Measurements from ENCODE around the gene SPEM3. TPM values are rescaled to one million over a fixed set of nuclear protein-coding genes. Genes with fewer than 3 reads are reported as not detected.

Gene SPEM3
- total and polyA plus RNA-seq, 2 of the 13 experiments (the other 11 are each of a cell fraction or from before 2014, with no cell fraction given), result not detected

DNA sequence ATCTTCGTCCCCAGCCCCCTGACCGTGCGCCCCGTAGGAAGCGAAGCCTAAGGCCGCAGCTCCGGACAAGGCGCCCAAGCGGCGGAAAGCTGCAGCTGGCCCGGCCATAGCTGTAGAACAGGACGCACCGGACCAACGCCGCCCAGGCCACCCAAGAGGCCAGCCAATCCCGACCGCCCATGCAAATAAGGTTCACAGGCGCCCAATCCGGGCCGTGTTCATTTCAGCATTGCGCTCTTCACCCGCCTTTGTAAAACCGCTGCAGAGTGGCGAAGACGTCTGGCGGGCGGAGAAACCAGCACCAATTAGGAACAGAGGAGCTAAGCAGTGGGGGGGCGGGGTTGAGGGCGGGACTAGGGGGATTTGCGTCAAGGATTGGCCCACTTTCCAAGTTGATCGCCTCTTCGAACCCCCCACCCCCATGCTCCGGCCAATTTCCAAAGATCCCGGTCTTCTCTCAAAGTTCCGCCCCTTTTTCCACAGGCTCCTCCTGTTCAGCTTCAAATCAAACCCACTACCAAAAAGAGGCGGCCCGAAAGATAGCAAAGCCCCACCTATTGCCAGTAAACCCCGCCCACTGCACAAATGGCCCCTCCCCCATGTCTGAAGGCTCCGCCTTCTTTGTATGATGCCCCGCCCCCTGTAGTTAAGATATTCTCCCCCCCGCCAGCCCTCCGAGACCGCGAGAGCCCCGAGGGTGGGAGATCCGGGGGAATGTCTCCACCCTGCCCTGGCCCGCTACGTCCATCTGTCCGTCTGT, 24.5 kb upstream of the SPEM3 start, which contains the start of gene TMEM256 (continued):
- TF ChIP-seq, protein P1, sequence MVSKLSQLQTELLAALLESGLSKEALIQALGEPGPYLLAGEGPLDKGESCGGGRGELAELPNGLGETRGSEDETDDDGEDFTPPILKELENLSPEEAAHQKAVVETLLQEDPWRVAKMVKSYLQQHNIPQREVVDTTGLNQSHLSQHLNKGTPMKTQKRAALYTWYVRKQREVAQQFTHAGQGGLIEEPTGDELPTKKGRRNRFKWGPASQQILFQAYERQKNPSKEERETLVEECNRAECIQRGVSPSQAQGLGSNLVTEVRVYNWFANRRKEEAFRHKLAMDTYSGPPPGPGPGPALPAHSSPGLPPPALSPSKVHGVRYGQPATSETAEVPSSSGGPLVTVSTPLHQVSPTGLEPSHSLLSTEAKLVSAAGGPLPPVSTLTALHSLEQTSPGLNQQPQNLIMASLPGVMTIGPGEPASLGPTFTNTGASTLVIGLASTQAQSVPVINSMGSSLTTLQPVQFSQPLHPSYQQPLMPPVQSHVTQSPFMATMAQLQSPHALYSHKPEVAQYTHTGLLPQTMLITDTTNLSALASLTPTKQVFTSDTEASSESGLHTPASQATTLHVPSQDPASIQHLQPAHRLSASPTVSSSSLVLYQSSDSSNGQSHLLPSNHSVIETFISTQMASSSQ (IDR thresholded peaks at IDR 0.05; ENCODE audit: low read depth), result 0 out of 2 replicates have a peak, but pooled peaks have one; percentile 9
- TF ChIP-seq, protein P1 (CRISPR knock-in tag; IDR thresholded peaks at IDR 0.05; ENCODE audit: borderline replicate concordance), result no peak
- TF ChIP-seq KMT2B (CRISPR knock-in tag; IDR thresholded peaks at IDR 0.05) (0 out of 2 replicates have a peak, but pooled peaks have one; percentile 37), AHR (CRISPR knock-in tag; IDR thresholded peaks at IDR 0.05) (no peak), NFATC3 (CRISPR knock-in tag; IDR thresholded peaks at IDR 0.05) (no peak), ZNF274 (CRISPR knock-in tag; IDR thresholded peaks at IDR 0.05) (peak; percentile 76; the same call in 1 of the 2 replicates), ARNT2 (CRISPR knock-in tag; IDR thresholded peaks at IDR 0.05; ENCODE audit: low read depth) (no peak; the same call in 1 of the 2 replicates), ZNF614 (CRISPR knock-in tag; IDR thresholded peaks at IDR 0.05; ENCODE audit: borderline replicate concordance) (no peak), ZNF264 (CRISPR knock-in tag; IDR thresholded peaks at IDR 0.05) (0 out of 2 replicates have a peak, but pooled peaks have one; percentile 40), ZNF292 (CRISPR knock-in tag; IDR thresholded peaks at IDR 0.05; ENCODE audit: borderline replicate concordance, low read depth) (no peak), FLYWCH1 (CRISPR knock-in tag; IDR thresholded peaks at IDR 0.05) (no peak), CBX1 (IDR thresholded peaks at IDR 0.05; ENCODE audit: low read depth) (no peak), ZBTB42 (CRISPR knock-in tag; IDR thresholded peaks at IDR 0.05) (0 out of 2 replicates have a peak, but pooled peaks have one; percentile 14)
- TF ChIP-seq, protein P2, sequence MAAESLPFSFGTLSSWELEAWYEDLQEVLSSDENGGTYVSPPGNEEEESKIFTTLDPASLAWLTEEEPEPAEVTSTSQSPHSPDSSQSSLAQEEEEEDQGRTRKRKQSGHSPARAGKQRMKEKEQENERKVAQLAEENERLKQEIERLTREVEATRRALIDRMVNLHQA (CRISPR knock-in tag; IDR thresholded peaks at IDR 0.05), result no peak
- TF ChIP-seq, protein P3, sequence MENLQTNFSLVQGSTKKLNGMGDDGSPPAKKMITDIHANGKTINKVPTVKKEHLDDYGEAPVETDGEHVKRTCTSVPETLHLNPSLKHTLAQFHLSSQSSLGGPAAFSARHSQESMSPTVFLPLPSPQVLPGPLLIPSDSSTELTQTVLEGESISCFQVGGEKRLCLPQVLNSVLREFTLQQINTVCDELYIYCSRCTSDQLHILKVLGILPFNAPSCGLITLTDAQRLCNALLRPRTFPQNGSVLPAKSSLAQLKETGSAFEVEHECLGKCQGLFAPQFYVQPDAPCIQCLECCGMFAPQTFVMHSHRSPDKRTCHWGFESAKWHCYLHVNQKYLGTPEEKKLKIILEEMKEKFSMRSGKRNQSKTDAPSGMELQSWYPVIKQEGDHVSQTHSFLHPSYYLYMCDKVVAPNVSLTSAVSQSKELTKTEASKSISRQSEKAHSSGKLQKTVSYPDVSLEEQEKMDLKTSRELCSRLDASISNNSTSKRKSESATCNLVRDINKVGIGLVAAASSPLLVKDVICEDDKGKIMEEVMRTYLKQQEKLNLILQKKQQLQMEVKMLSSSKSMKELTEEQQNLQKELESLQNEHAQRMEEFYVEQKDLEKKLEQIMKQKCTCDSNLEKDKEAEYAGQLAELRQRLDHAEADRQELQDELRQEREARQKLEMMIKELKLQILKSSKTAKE (CRISPR knock-in tag; IDR thresholded peaks at IDR 0.05; ENCODE audit: borderline replicate concordance), result no peak
- TF ChIP-seq, protein P4, sequence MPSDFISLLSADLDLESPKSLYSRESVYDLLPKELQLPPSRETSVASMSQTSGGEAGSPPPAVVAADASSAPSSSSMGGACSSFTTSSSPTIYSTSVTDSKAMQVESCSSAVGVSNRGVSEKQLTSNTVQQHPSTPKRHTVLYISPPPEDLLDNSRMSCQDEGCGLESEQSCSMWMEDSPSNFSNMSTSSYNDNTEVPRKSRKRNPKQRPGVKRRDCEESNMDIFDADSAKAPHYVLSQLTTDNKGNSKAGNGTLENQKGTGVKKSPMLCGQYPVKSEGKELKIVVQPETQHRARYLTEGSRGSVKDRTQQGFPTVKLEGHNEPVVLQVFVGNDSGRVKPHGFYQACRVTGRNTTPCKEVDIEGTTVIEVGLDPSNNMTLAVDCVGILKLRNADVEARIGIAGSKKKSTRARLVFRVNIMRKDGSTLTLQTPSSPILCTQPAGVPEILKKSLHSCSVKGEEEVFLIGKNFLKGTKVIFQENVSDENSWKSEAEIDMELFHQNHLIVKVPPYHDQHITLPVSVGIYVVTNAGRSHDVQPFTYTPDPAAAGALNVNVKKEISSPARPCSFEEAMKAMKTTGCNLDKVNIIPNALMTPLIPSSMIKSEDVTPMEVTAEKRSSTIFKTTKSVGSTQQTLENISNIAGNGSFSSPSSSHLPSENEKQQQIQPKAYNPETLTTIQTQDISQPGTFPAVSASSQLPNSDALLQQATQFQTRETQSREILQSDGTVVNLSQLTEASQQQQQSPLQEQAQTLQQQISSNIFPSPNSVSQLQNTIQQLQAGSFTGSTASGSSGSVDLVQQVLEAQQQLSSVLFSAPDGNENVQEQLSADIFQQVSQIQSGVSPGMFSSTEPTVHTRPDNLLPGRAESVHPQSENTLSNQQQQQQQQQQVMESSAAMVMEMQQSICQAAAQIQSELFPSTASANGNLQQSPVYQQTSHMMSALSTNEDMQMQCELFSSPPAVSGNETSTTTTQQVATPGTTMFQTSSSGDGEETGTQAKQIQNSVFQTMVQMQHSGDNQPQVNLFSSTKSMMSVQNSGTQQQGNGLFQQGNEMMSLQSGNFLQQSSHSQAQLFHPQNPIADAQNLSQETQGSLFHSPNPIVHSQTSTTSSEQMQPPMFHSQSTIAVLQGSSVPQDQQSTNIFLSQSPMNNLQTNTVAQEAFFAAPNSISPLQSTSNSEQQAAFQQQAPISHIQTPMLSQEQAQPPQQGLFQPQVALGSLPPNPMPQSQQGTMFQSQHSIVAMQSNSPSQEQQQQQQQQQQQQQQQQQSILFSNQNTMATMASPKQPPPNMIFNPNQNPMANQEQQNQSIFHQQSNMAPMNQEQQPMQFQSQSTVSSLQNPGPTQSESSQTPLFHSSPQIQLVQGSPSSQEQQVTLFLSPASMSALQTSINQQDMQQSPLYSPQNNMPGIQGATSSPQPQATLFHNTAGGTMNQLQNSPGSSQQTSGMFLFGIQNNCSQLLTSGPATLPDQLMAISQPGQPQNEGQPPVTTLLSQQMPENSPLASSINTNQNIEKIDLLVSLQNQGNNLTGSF (CRISPR knock-in tag; IDR thresholded peaks at IDR 0.05), result no peak

Data from HepG2 (cell line).